Measurements from ENCODE around the gene CXCL1. TPM values are rescaled to one million over a fixed set of nuclear protein-coding genes. Genes with fewer than 3 reads are reported as not detected.

The CXCL1 gene
- total RNA-seq, 4 donors from 2014 or later: 0.93 TPM; not detected in 3

DNA sequence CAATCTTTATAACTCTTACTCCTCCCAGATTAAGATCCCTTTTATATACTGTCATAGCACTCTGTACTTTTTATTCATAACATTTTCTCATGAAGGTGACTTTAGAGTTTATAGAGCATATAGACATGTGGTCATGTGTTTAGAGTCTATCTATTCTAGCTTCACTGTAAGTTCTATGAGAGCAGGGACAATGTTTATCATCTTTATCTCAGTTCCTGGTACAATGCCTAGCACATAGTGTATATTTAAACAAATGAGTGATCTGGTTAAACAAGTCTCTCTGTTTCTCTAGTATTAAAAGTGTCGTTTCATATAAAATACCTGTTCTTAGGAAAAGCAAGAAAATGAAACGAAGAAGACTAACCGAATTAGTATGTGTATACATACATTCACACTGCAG lies 29.5 kb upstream of the CXCL1 start:
- TF ChIP-seq, protein P1, sequence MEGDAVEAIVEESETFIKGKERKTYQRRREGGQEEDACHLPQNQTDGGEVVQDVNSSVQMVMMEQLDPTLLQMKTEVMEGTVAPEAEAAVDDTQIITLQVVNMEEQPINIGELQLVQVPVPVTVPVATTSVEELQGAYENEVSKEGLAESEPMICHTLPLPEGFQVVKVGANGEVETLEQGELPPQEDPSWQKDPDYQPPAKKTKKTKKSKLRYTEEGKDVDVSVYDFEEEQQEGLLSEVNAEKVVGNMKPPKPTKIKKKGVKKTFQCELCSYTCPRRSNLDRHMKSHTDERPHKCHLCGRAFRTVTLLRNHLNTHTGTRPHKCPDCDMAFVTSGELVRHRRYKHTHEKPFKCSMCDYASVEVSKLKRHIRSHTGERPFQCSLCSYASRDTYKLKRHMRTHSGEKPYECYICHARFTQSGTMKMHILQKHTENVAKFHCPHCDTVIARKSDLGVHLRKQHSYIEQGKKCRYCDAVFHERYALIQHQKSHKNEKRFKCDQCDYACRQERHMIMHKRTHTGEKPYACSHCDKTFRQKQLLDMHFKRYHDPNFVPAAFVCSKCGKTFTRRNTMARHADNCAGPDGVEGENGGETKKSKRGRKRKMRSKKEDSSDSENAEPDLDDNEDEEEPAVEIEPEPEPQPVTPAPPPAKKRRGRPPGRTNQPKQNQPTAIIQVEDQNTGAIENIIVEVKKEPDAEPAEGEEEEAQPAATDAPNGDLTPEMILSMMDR (IDR thresholded peaks at IDR 0.05): no peak
- TF ChIP-seq POLR2A (IDR thresholded peaks at IDR 0.05): no peak
- no peaks in the 10 kb centered on the region for H3K36me3 ChIP-seq
- H3K27me3 ChIP-seq: no peaks in the 10 kb centered on the region
- no peak overlapping the region for H3K27ac ChIP-seq
- peaks cover 0 to 6% of the 10 kb centered on the region in 2 donors for H3K4me1 ChIP-seq
- H3K9me3 ChIP-seq: no peaks in the 10 kb centered on the region
- no peak for DNase-seq
- H3K4me3 ChIP-seq (replicated peaks in 1 of 3): no peak overlapping the region
- intact Hi-C loops (cut with DNase I): no loop called here
- WGBS, 2 donors: 91 to 92% methylated on average over 3 of the region's 3 CpGs

DNA sequence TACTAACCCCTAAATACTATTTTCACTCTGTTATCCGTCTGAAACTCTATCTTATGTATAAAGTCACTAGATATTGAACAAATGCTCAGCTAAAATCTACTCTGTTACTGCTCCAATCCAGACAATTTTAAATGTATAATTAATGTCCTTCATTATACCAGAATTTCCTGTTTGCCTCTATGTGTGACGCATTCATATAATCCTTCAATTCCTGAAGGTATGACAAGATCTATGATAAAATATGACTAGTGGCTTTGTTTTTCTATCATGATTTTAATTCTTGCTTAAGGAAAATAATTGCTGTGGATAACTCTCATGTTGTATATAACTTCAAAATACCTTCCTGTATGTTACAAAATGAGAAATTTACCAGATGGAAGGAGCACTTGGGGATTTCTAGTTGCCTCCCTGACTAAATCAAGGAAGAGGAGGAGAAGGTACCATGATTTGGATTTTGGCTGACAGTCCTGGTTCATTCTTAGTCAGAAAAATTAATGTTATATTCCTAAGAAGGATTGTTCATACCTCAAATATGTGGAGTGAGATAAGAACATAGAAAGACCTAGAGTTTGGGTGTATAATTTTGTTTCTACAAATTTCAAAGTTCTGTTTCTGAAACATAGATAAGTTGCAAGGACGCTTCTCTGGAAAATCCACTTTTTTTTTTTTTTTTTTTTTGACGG lies 27.8 kb upstream of the CXCL1 start:
- H3K27me3 ChIP-seq: no peaks in the 10 kb centered on the region
- 68 to 83% methylated on average over 4 of the region's 4 CpGs for WGBS, 2 donors

DNA sequence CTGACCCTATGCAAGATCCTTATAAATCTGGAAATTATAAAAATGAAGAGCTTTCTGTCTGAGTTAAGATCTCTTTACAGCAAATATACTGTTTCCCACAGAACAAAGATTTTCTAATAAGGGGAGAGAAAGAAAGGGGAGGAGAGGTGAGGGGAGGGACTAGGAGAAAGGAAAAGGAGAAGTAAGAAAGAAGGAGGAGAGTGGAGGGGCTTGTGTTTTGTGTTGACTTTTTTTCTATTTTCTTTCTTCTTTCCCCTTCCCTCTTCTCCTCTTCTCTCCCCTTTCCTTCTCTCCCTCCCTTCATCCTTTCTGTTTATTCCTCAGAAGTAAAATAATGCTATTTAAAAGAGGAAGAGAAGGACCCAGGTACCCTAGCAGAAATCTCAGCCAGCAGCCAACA lies 26.5 kb upstream of the CXCL1 start:
- no peaks in the 10 kb centered on the region for H3K27me3 ChIP-seq
- H3K4me3 ChIP-seq (replicated peaks in 1 of 3): no peak overlapping the region
- H3K27ac ChIP-seq: no peak overlapping the region
- no peaks in the 10 kb centered on the region for H3K9me3 ChIP-seq
- H3K4me1 ChIP-seq: no peaks in the 10 kb centered on the region
- TF ChIP-seq, protein P1 (IDR thresholded peaks at IDR 0.05): no peak
- TF ChIP-seq POLR2A (IDR thresholded peaks at IDR 0.05): no peak
- no peaks in the 10 kb centered on the region for H3K36me3 ChIP-seq
- no peak for DNase-seq
- intact Hi-C loops (cut with DNase I): no loop called here

More for the DNA sequence above, 27.8 kb upstream of the CXCL1 start:
- H3K4me1 ChIP-seq: peaks cover 0 to 3% of the 10 kb centered on the region in 2 donors
- H3K4me3 ChIP-seq (replicated peaks in 1 of 3): no peak overlapping the region
- DNase-seq: no peak
- H3K27ac ChIP-seq: no peak overlapping the region
- intact Hi-C loops (cut with DNase I): no loop called here
- TF ChIP-seq POLR2A (IDR thresholded peaks at IDR 0.05): no peak
- TF ChIP-seq, protein P1 (IDR thresholded peaks at IDR 0.05): no peak
- no peaks in the 10 kb centered on the region for H3K36me3 ChIP-seq
- H3K9me3 ChIP-seq: no peaks in the 10 kb centered on the region

DNA sequence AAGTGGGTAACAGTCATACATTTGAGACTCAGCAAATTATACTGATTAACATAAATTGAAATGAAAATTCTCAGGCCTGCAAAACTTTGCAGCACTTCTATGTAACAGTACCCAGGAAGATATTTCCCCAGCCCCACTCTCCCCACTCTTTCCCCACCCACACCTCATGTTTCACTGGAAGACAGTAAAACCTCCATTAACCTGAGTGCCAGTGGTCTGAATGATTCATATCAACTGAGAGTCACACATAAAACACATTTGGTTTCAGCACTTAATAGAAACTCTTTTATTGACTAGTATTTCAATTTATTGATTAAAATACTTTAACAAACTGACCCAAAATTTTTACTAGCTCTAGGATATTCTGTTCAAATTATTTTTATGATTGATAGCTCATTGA lies 25.8 kb upstream of the CXCL1 start:
- no peak overlapping the region for H3K27ac ChIP-seq
- H3K4me1 ChIP-seq: no peaks in the 10 kb centered on the region
- no peak overlapping the region for H3K4me3 ChIP-seq (replicated peaks in 1 of 3)
- DNase-seq: no peak
- intact Hi-C loops (cut with DNase I): no loop called here
- no peaks in the 10 kb centered on the region for H3K36me3 ChIP-seq
- H3K9me3 ChIP-seq: no peaks in the 10 kb centered on the region
- TF ChIP-seq, protein P1 (IDR thresholded peaks at IDR 0.05): no peak
- no peak for TF ChIP-seq POLR2A (IDR thresholded peaks at IDR 0.05)
- H3K27me3 ChIP-seq: no peaks in the 10 kb centered on the region

DNA sequence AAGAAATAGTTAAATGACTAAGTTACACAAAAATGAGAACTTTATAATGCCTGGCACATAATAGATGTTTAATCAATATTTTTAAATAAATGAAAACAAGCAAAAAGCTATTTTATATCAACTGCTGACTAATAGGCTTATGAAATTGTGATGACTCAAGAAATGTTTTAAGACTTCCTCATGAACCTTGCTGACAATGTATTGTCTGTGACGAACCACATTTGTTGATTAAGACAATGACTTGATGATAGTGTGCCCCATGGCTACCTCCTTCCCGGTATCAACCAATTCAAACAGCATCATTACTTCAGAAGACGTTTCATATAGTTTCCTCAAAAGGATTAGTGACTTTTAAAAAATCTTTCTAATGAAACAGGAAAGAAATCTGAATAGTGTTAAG lies 24.8 kb upstream of the CXCL1 start:
- WGBS, 2 donors: 83 to 85% methylated on average over 3 of the region's 3 CpGs

More for the DNA sequence above, 24.8 kb upstream of the CXCL1 start:
- intact Hi-C loops (cut with DNase I): no loop called here
- TF ChIP-seq, protein P1 (IDR thresholded peaks at IDR 0.05): no peak
- no peak for TF ChIP-seq POLR2A (IDR thresholded peaks at IDR 0.05)
- H3K27me3 ChIP-seq: no peaks in the 10 kb centered on the region
- no peak for DNase-seq
- H3K27ac ChIP-seq: no peak overlapping the region
- H3K4me3 ChIP-seq (replicated peaks in 1 of 3): no peak overlapping the region
- no peaks in the 10 kb centered on the region for H3K36me3 ChIP-seq
- no peaks in the 10 kb centered on the region for H3K9me3 ChIP-seq
- no peaks in the 10 kb centered on the region for H3K4me1 ChIP-seq

All from thyroid gland (tissue), 4 donors.